Prostate gland (tissue), 2 donors: ENCODE results near the gene ITGBL1. TPM values are rescaled to one million over a fixed set of nuclear protein-coding genes. Genes with fewer than 3 reads are reported as not detected.
A peak's percentile ranks its signal among the peaks of the same experiment; 100 is the strongest.

Source experiments
- DNase-seq: peaks from one replicate; pipeline ENCODE4 v3.0.0-alpha.2; 2019; ENCODE audit warnings: low spot score
- H3K27ac ChIP-seq, 2 donors: fragments of 200-600 bp; sonication (generic); 2 replicates each; pipeline ENCODE4 v1.5.1; 2017 to 2019
- H3K27me3 ChIP-seq: fragments of 200-600 bp; sonication (generic); replicated peaks from 2 replicates; pipeline ENCODE4 v1.5.1; 2019; ENCODE audit not compliant: insufficient read depth
- H3K36me3 ChIP-seq, 2 donors: fragments of 200-600 bp; sonication (generic); 1 replicate in 1 of 2; 2 replicates in 1 of 2; pipeline versions ENCODE4 v1.5.1 to v1.8.1; 2017 to 2019
- H3K4me1 ChIP-seq: fragments of 200-600 bp; sonication (generic); replicated peaks from 2 replicates; pipeline ENCODE4 v1.5.1; 2019
- H3K4me3 ChIP-seq, 2 donors: fragments of 200-600 bp; sonication (generic); 2 replicates each; pipeline ENCODE4 v1.5.1; 2017 to 2019
- H3K9me3 ChIP-seq: fragments of 200-600 bp; sonication (generic); 2 replicates; pipeline ENCODE4 v1.5.1; 2017
- CTCF ChIP-seq, 4 experiments: fragments of 200-600 bp in 2 of 4; fragments of 450-650 bp in 2 of 4; sonication (generic) in 2 of 4; IDR thresholded peaks; 1 replicate in 3 of 4; 2 replicates in 1 of 4; pipeline ENCODE4 v1.5.1; 2016 to 2019; ENCODE audit warnings: antibody characterized with exemption in 4 of 4, mild to moderate bottlenecking in 2 of 4, moderate library complexity in 2 of 4
- POLR2A ChIP-seq: fragments of 450-650 bp; IDR thresholded peaks from one replicate; pipeline ENCODE4 v1.6.1; 2016; ENCODE audit warnings: antibody characterized with exemption, mild to moderate bottlenecking
- POLR2AphosphoS5 ChIP-seq: sonication (generic); formaldehyde crosslinking; IDR thresholded peaks from one replicate; pipeline ENCODE4 v1.6.1; 2017; ENCODE audit warnings: antibody characterized with exemption
- WGBS: methylation state at CpG from one replicate; pipeline ENCODE4 v1.1.5; 2018; 5-methylcytosine and 5-hydroxymethylcytosine counted together
- intact Hi-C: fragments of 100-400 bp; cut with DNase I; formaldehyde crosslinking; loops from one replicate; pipeline ENCODE4 v1.14.2; 2022
- total RNA-seq, 2 donors: library from RNA; depleted of rRNA; stranded (reverse); fragments of >200 nt; gene quantifications; one replicate each; pipeline ENCODE4 v1.1.0, GENCODE V29; 2016

Gene ITGBL1
- total RNA-seq, 2 donors from 2014 or later, result 0.09 to 9.0 TPM

GRCh38 chr13:101757446-101758039 is 305.1 kb downstream of the ITGBL1 start:
- intact Hi-C loops, result loop anchor here (5.0 kb wide), 2 partner anchors 240 to 610 kb away; no protein-coding TSS in a partner anchor
- H3K4me3 ChIP-seq, result no peak overlapping the region
- H3K27ac ChIP-seq, result no peak overlapping the region
- TF ChIP-seq CTCF (IDR thresholded peaks at IDR 0.05) (peak in 3 of 4 experiments; percentile 16 to 53 (median 39)), POLR2A (no peak)
- WGBS, result 7% methylated on average over 1 of the region's 1 CpG
- DNase-seq, result no peak
- no peaks in the 10 kb centered on the region for H3K27me3 ChIP-seq
- no peaks in the 10 kb centered on the region for H3K9me3 ChIP-seq
- no peaks in the 10 kb centered on the region for H3K36me3 ChIP-seq
- no peaks in the 10 kb centered on the region for H3K4me1 ChIP-seq

GRCh38 chr13:101763191-101763590 is 310.7 kb downstream of the ITGBL1 start:
- Histone ChIP-seq H3K4me3 (no peak overlapping the region), H3K27ac (no peak overlapping the region), H3K36me3 (no peaks in the 10 kb centered on the region), H3K27me3 (no peaks in the 10 kb centered on the region), H3K9me3 (no peaks in the 10 kb centered on the region), H3K4me1 (no peaks in the 10 kb centered on the region)
- intact Hi-C loops, result no loop called here
- DNase-seq, result no peak
- no peak for TF ChIP-seq POLR2AphosphoS5
- no peak for TF ChIP-seq CTCF (IDR thresholded peaks at IDR 0.05)
- no peak for TF ChIP-seq POLR2A
- WGBS, result 76% methylated on average over 1 of the region's 1 CpG

Other genes with a start within 250 kb of the ITGBL1 start
- 1 to 10 TPM in 1 of 2 donors, not detected in 1; 3.2 TPM for gene NALCN, start 36.2 kb upstream of the ITGBL1 start, total RNA-seq